CD4-positive, CD25-positive, alpha-beta regulatory T cell (primary cell): ENCODE data around the gene PZP. TPM values are rescaled to one million over a fixed set of nuclear protein-coding genes. Genes with fewer than 3 reads are reported as not detected.
A peak's percentile ranks its signal among the peaks of the same experiment; 100 is the strongest.
"Not testable (repeated sequence)": the region's sequence is repeated elsewhere in the genome, so short reads cannot be mapped to it uniquely, and the experiment has no call there.

Experiments
- ATAC-seq, 2 donors: fragments of 150-1000 bp; cut with Tn5 transposase; one replicate each; pipeline ENCODE4 v1.10.0; 2021; ENCODE audit warnings: low read depth in 2 of 2, moderate number of reproducible peaks in 2 of 2, moderate library complexity in 1 of 2
- DNase-seq, 3 donors: peaks; one replicate each; pipeline versions ENCODE4 v3.0.0 to v3.0.0-alpha.2; 2012 to 2022; ENCODE audit warnings: mixed read lengths in 1 of 3
- H3K27ac ChIP-seq: one replicate; pipeline ENCODE4 v1.7.0; 2013; ENCODE audit warnings: mild to moderate bottlenecking, low read length; ENCODE audit not compliant: insufficient read depth, poor library complexity, severe bottlenecking
- H3K27me3 ChIP-seq: one replicate; pipeline ENCODE4 v1.7.0; 2013; ENCODE audit warnings: low read length; ENCODE audit not compliant: control insufficient read depth, insufficient read depth
- H3K36me3 ChIP-seq: one replicate; pipeline ENCODE4 v1.7.0; 2013; ENCODE audit warnings: mild to moderate bottlenecking, low read length, moderate library complexity; ENCODE audit not compliant: control insufficient read depth, insufficient read depth
- H3K4me1 ChIP-seq: 2 replicates; pipeline ENCODE4 v1.7.0; 2013; ENCODE audit warnings: mild to moderate bottlenecking, low read length; ENCODE audit not compliant: insufficient read depth, control insufficient read depth, poor library complexity, severe bottlenecking
- H3K4me3 ChIP-seq: one replicate; pipeline ENCODE4 v1.7.0; 2013; ENCODE audit warnings: low read depth, mild to moderate bottlenecking, low read length, moderate library complexity
- H3K9me3 ChIP-seq, 2 experiments: 1 replicate in 1 of 2; 2 replicates in 1 of 2; pipeline ENCODE4 v1.7.0; 2013; ENCODE audit warnings: low read length in 2 of 2, mild to moderate bottlenecking in 1 of 2, moderate library complexity in 1 of 2; ENCODE audit not compliant: control insufficient read depth in 2 of 2
- H3K27ac Mint-ChIP-seq, 3 donors: one replicate each; pipeline ENCODE4 v1.8.0; 2020 to 2022; ENCODE audit warnings: mild to moderate bottlenecking in 3 of 3, mixed read lengths in 3 of 3, moderate library complexity in 2 of 3
- H3K27me3 Mint-ChIP-seq: one replicate; pipeline ENCODE4 v1.8.0; 2022; ENCODE audit warnings: mild to moderate bottlenecking, mixed read lengths
- H3K36me3 Mint-ChIP-seq: one replicate; pipeline ENCODE4 v1.8.0; 2020; ENCODE audit warnings: mixed read lengths
- H3K4me1 Mint-ChIP-seq, 4 donors: one replicate each; pipeline ENCODE4 v1.8.0; 2020 to 2022; ENCODE audit warnings: mixed read lengths in 4 of 4, mild to moderate bottlenecking in 1 of 4
- H3K4me3 Mint-ChIP-seq, 4 donors: one replicate each; pipeline ENCODE4 v1.8.0; 2020 to 2022; ENCODE audit warnings: mild to moderate bottlenecking in 4 of 4, mixed read lengths in 4 of 4, moderate library complexity in 3 of 4
- H3K9me3 Mint-ChIP-seq, 7 donors: one replicate each; pipeline ENCODE4 v1.8.0; 2020 to 2022; ENCODE audit warnings: mixed read lengths in 7 of 7, mild to moderate bottlenecking in 3 of 7, moderate library complexity in 2 of 7
- polyA plus RNA-seq, 4 donors: library from polyadenylated mRNA; unstranded; fragments of 300-500 nt; fragmentation: Illumina TruSeq; gene quantifications; one replicate each; pipeline ENCODE4 v1.2.3, GENCODE V29; 2021
- total RNA-seq: library from RNA; stranded (reverse); gene quantifications from one replicate; pipeline ENCODE4 v1.2.3, GENCODE V29; 2022

The PZP gene
- total and polyA plus RNA-seq, 5 donors from 2014 or later, result 0.29 TPM; not detected in 4

DNA sequence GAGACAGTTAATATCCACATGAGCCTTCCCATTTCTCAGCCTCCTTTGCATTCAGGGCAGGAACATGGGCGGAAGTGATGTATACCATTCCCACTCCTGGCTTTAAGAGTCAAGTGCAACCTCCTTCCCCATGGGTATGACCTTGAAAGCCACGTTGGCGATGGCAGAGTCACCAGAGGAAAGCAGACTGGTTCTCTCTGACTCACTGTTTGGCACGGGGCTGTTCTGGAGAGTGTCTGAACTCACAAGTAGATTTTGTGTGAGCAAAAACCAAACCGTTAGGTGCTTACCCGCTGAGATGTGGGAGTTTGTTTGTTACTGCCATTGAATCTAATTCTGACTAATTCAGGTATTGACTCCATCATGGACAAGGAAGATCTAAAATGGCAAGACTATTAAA lies 36.7 kb upstream of the PZP start:
- no peak overlapping the region for H3K4me3 ChIP-seq
- no peak overlapping the region for H3K27ac ChIP-seq
- Mint-ChIP-seq H3K9me3 (peaks cover 0 to 10% (median under 1%) of the 10 kb centered on the region in 7 donors), H3K36me3 (peaks cover under 1% of the 10 kb centered on the region), H3K4me3 (no peak overlapping the region), H3K4me1 (peaks cover 0 to 28% (median 11%) of the 10 kb centered on the region in 4 donors), H3K27ac (no peak overlapping the region), H3K27me3 (peaks cover 28% of the 10 kb centered on the region)
- H3K4me1 ChIP-seq, result no peaks in the 10 kb centered on the region
- H3K9me3 ChIP-seq, result no peaks in the 10 kb centered on the region
- H3K27me3 ChIP-seq, result peaks cover 2% of the 10 kb centered on the region
- DNase-seq (peak in 1 of 3 donors; percentile 50), ATAC-seq (no peak)
- no peaks in the 10 kb centered on the region for H3K36me3 ChIP-seq

DNA sequence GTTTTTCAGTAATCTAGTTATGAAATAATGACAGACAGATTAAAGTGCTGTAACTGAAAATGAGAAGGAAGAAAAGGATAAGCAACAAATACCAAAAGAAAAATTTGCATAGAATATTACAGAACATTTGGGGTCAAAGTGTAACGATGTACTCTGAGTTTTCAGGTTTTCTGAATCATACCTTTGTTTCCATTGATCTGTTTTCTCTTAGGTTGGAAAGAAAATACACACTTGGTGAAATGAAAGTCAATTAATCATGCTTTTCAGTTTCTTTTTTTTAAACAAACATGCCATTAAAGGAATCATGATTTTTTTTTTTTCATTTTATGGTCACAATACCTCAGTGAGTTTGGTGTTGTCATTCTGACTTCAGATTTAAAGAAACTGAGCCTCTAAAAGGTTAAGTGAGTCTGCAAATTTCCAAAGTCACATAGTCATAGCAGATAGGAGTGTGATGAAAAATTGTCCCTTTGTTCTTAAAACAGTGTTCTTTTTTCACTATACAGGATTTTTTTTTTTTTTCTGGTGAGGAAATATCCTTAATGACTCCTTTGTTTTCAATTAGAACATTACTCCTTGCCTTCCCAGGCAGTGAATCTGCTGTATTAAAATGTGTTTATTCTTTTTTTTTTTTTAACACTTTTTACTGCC lies 35.9 kb upstream of the PZP start:
- H3K9me3 Mint-ChIP-seq, result peaks cover 0 to 8% (median 0%) of the 10 kb centered on the region in 7 donors
- H3K27me3 Mint-ChIP-seq, result peaks cover 22% of the 10 kb centered on the region
- Histone ChIP-seq H3K27me3 (peaks cover 2% of the 10 kb centered on the region), H3K4me3 (no peak overlapping the region), H3K27ac (no peak overlapping the region), H3K9me3 (no peaks in the 10 kb centered on the region), H3K36me3 (no peaks in the 10 kb centered on the region), H3K4me1 (no peaks in the 10 kb centered on the region)
- H3K36me3 Mint-ChIP-seq, result no peaks in the 10 kb centered on the region
- H3K4me3 Mint-ChIP-seq, result peak overlapping the region in 1 of 4 donors; percentile 61
- peaks cover 0 to 28% (median 12%) of the 10 kb centered on the region in 4 donors for H3K4me1 Mint-ChIP-seq
- ATAC-seq (no peak), DNase-seq (no peak)
- no peak overlapping the region for H3K27ac Mint-ChIP-seq

DNA sequence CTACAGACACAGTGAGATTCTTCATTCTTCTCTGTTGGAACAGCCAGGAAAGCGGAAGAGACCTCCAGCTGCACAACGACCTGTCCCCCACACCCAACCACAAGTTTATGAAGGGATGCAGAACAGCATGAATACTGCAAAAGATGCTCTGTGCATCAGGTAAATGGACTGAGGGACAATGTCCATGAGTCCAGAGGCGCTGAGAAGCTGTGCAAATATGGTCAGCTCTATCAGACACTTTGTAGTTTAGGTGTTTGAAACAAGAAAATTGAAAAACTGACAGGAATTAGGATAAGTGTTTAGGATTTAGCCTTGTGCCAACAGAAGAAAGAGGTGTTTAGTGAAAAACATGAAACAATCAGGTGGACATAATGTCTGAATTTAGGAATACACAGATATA lies 33.1 kb upstream of the PZP start:
- H3K36me3 Mint-ChIP-seq, result no peaks in the 10 kb centered on the region
- H3K4me1 Mint-ChIP-seq, result peaks cover 0 to 28% (median 12%) of the 10 kb centered on the region in 4 donors
- H3K27me3 Mint-ChIP-seq, result peaks cover 31% of the 10 kb centered on the region
- H3K27me3 ChIP-seq, result peaks cover 8% of the 10 kb centered on the region
- no peaks in the 10 kb centered on the region for H3K9me3 ChIP-seq
- H3K36me3 ChIP-seq, result no peaks in the 10 kb centered on the region
- DNase-seq (no peak), ATAC-seq (no peak)
- H3K4me3 ChIP-seq, result no peak overlapping the region
- H3K9me3 Mint-ChIP-seq, result peaks cover 0 to 5% (median 0%) of the 10 kb centered on the region in 7 donors
- no peak overlapping the region for H3K27ac ChIP-seq
- no peaks in the 10 kb centered on the region for H3K4me1 ChIP-seq
- H3K4me3 Mint-ChIP-seq, result peak overlapping the region in 3 of 4 donors; percentile 2 to 90 (median 7)
- no peak overlapping the region for H3K27ac Mint-ChIP-seq

DNA sequence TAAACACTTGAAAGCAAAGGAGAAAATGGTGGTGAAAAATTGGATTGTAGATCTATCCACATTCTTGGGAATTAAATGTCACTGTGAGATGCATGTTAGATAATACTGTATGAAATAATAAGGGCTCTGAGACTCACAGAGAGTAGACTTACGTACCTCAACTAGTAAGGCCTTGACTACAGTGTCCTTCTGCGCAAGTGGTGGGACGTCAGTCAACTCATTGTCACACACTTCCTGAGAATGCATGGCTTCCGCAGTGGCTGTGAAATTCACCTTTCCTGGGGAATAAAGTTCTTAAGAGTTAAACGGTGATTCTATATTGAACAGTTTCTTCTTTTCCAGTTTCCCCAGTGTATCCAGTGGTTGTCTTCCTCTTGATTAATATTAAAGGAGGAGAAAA lies 32.6 kb upstream of the PZP start:
- Histone ChIP-seq H3K27me3 (peaks cover 8% of the 10 kb centered on the region), H3K9me3 (no peaks in the 10 kb centered on the region), H3K4me3 (peak overlapping the region; percentile 72), H3K27ac (no peak overlapping the region), H3K4me1 (no peaks in the 10 kb centered on the region), H3K36me3 (no peaks in the 10 kb centered on the region)
- H3K9me3 Mint-ChIP-seq, result peaks cover 0 to 5% (median 0%) of the 10 kb centered on the region in 7 donors
- no peak for DNase-seq
- H3K4me1 Mint-ChIP-seq, result peaks cover 0 to 25% (median 12%) of the 10 kb centered on the region in 4 donors
- peak overlapping the region; percentile 66 to 94 (median 92) for H3K4me3 Mint-ChIP-seq
- H3K27me3 Mint-ChIP-seq, result peaks cover 28% of the 10 kb centered on the region
- no peak overlapping the region for H3K27ac Mint-ChIP-seq
- H3K36me3 Mint-ChIP-seq, result no peaks in the 10 kb centered on the region
- no peak for ATAC-seq

DNA sequence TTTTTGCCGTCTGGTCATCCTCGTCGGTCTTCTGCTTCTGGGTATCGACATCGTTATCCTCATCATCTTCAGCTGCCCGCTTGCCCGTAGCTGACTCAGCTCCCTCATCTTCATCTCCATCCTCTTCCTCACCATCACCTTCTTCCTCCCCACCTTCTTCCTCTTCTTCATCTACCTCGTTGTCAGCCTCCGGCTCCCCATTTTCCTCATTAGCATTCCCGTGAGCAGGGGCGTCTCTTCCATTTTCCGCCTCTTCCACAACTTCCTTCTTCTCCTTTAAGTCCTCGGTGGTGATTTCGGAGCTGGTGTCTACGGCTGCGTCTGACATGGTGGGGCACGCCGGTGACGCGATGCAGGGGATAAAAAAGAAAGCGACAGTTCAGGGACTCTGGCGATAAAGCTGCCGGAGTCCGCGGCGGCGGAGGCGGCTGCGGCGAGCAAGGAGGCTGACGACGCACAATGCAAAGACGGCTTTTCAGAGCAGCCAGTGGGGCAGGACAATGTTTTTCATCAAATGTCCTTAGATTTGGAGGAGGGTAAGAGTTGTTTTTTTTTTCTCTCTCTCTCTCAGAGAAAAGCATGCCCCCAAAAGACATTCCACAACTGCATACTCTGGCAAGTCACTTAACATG lies 31.9 kb upstream of the PZP start:
- peak in 2 of 3 donors; percentile 29 to 46 for DNase-seq
- H3K4me1 Mint-ChIP-seq, result peaks cover 0 to 18% (median 12%) of the 10 kb centered on the region in 4 donors
- H3K36me3 Mint-ChIP-seq, H3K4me1 ChIP-seq, H3K36me3 ChIP-seq, H3K9me3 Mint-ChIP-seq, H3K27me3 ChIP-seq, H3K9me3 ChIP-seq, H3K27ac ChIP-seq: not testable (repeated sequence)
- H3K4me3 ChIP-seq, result peak overlapping the region; percentile 72
- H3K4me3 Mint-ChIP-seq, result peak overlapping the region; percentile 66 to 94 (median 92)
- H3K27ac Mint-ChIP-seq, result peak overlapping the region; percentile 78 to 87 (median 82)
- peak; percentile 31 to 37 for ATAC-seq
- H3K27me3 Mint-ChIP-seq, result peaks cover 26% of the 10 kb centered on the region

DNA sequence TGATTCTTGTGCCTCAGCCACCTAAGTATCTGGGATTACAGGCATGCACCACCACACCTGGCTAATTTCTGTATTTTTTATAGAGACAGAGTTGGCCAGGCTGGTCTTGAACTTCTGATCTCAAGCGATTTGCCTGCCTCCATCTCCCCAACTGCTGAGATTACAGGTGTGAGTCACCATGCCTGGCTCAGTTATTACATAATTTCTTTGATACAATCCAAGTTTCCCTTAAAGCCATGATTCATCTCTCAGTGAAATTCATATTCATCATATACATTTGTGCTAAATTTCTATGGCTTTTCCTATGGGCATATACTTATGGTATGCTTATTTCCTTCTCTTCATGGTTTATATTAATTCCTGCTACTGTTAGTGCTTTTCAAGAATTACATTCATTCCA lies 29.1 kb upstream of the PZP start:
- ATAC-seq, result no peak

DNA sequence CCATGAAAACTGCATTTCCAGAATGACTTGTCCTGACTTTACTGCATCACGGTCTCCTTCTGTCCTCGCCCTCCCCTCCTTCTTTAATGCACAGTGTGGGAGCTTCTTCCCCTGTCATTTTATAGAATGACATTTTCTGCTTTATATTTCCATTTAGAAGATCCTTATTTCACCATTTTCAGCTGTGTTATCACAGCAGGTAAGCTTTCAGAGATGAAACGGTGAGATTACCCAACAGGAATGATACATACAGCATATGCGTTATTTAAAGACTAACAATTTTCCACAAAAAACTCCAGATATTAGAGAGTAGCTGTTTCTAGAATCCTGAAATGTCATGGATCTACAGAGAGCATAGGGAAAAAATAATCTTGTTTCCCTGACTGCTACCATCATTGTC lies 27.3 kb upstream of the PZP start:
- H3K4me3 Mint-ChIP-seq, result peak overlapping the region in 1 of 4 donors; percentile 14
- DNase-seq, result no peak
- no peaks in the 10 kb centered on the region for H3K4me1 ChIP-seq
- H3K27me3 ChIP-seq, result peaks cover 18% of the 10 kb centered on the region
- H3K36me3 Mint-ChIP-seq, result no peaks in the 10 kb centered on the region
- H3K27ac Mint-ChIP-seq, result no peak overlapping the region
- no peak for ATAC-seq
- H3K27ac ChIP-seq, result no peak overlapping the region
- H3K9me3 Mint-ChIP-seq, result peaks cover 0 to 7% (median 0%) of the 10 kb centered on the region in 7 donors
- H3K4me1 Mint-ChIP-seq, result peaks cover 0 to 6% (median 3%) of the 10 kb centered on the region in 4 donors
- no peak overlapping the region for H3K4me3 ChIP-seq
- peaks cover 33% of the 10 kb centered on the region for H3K27me3 Mint-ChIP-seq
- H3K9me3 ChIP-seq, result no peaks in the 10 kb centered on the region
- H3K36me3 ChIP-seq, result no peaks in the 10 kb centered on the region

More for the DNA sequence above, 29.1 kb upstream of the PZP start:
- Mint-ChIP-seq H3K27ac (no peak overlapping the region), H3K9me3 (peaks cover 0 to 5% (median 0%) of the 10 kb centered on the region in 7 donors), H3K36me3 (no peaks in the 10 kb centered on the region), H3K27me3 (peaks cover 34% of the 10 kb centered on the region), H3K4me3 (peak overlapping the region in 1 of 4 donors; percentile 21), H3K4me1 (peaks cover 0 to 14% (median 7%) of the 10 kb centered on the region in 4 donors)
- Histone ChIP-seq H3K27ac (no peak overlapping the region), H3K9me3 (no peaks in the 10 kb centered on the region), H3K4me1 (no peaks in the 10 kb centered on the region), H3K4me3 (no peak overlapping the region), H3K27me3 (peaks cover 14% of the 10 kb centered on the region), H3K36me3 (no peaks in the 10 kb centered on the region)
- no peak for DNase-seq
